SK-N-SH treated with all-trans-retinoic acid at 6 μM for 48 hours (cell line): Measurements from ENCODE around the gene TPPP.

Experiments used
- ATAC-seq: fragments of 200-7000 bp; cut with Tn5 transposase; 3 replicates; pipeline ENCODE4 v1.9.1; 2020; ENCODE audit warnings: mild to moderate bottlenecking, moderate library complexity
- ARNTL ChIP-seq: fragments of 450-650 bp; formaldehyde crosslinking; IDR thresholded peaks from 2 replicates; pipeline ENCODE4 v1.5.0; 2020; ENCODE audit warnings: low read depth, mild to moderate bottlenecking, moderate library complexity, borderline replicate concordance
- BACH2 ChIP-seq: fragments of 250-450 bp; sonication (Bioruptor Pico); IDR thresholded peaks from 2 replicates; pipeline ENCODE4 v1.9.0; 2021; ENCODE audit warnings: mild to moderate bottlenecking, borderline replicate concordance
- CSDC2 ChIP-seq: fragments of 250-450 bp; sonication (Bioruptor Pico); IDR thresholded peaks from 2 replicates; pipeline ENCODE4 v1.5.0; 2020; ENCODE audit warnings: mild to moderate bottlenecking, moderate library complexity
- CSRNP3 ChIP-seq: fragments of 250-450 bp; sonication (Bioruptor Pico); IDR thresholded peaks from 2 replicates; pipeline ENCODE4 v1.5.1; 2021; ENCODE audit warnings: mild to moderate bottlenecking, moderate library complexity
- ESRRG ChIP-seq: fragments of 250-450 bp; sonication (Bioruptor Pico); IDR thresholded peaks from 2 replicates; pipeline ENCODE4 v1.6.1; 2021; ENCODE audit warnings: mild to moderate bottlenecking
- GLIS3 ChIP-seq: fragments of 250-450 bp; sonication (Bioruptor Pico); IDR thresholded peaks from 2 replicates; pipeline ENCODE4 v1.5.0; 2020; ENCODE audit warnings: mild to moderate bottlenecking, moderate library complexity
- ISL1 ChIP-seq: fragments of 250-450 bp; sonication (Bioruptor Pico); IDR thresholded peaks from 2 replicates; pipeline ENCODE4 v2.1.2; 2022; ENCODE audit warnings: mild to moderate bottlenecking, moderate library complexity
- OSR1 ChIP-seq: fragments of 250-450 bp; sonication (Bioruptor Pico); IDR thresholded peaks from 2 replicates; pipeline ENCODE4 v1.8.0; 2022; ENCODE audit warnings: moderate library complexity, mild to moderate bottlenecking, inconsistent platforms
- PATZ1 ChIP-seq: fragments of 250-450 bp; sonication (Bioruptor Pico); IDR thresholded peaks from 2 replicates; pipeline ENCODE4 v1.8.0; 2020; ENCODE audit warnings: mild to moderate bottlenecking, moderate library complexity, borderline replicate concordance
- POU6F1 ChIP-seq: fragments of 250-450 bp; sonication (Bioruptor Pico); IDR thresholded peaks from 2 replicates; pipeline ENCODE4 v1.8.0; 2021; ENCODE audit warnings: low read depth, mild to moderate bottlenecking, moderate library complexity, borderline replicate concordance
- PPARA ChIP-seq: fragments of 250-450 bp; sonication (Bioruptor Pico); IDR thresholded peaks from 2 replicates; pipeline ENCODE4 v1.5.0; 2020; ENCODE audit warnings: mild to moderate bottlenecking, borderline replicate concordance
- RARB ChIP-seq: fragments of 250-450 bp; sonication (Bioruptor Pico); IDR thresholded peaks from 2 replicates; pipeline ENCODE4 v1.8.0; 2021; ENCODE audit warnings: mild to moderate bottlenecking, moderate library complexity
- SNAI2 ChIP-seq: fragments of 250-450 bp; sonication (Bioruptor Pico); IDR thresholded peaks from 2 replicates; pipeline ENCODE4 v1.5.0; 2020; ENCODE audit warnings: mild to moderate bottlenecking, moderate library complexity
- TCF4 ChIP-seq: fragments of 250-450 bp; sonication (Bioruptor Pico); IDR thresholded peaks from 2 replicates; pipeline ENCODE4 v1.8.0; 2021; ENCODE audit warnings: mild to moderate bottlenecking, moderate library complexity, borderline replicate concordance
- TOX ChIP-seq: fragments of 250-450 bp; sonication (Bioruptor Pico); IDR thresholded peaks from 2 replicates; pipeline ENCODE4 v1.8.0; 2021; ENCODE audit warnings: mild to moderate bottlenecking, moderate library complexity, borderline replicate concordance
- TSHZ2 ChIP-seq: fragments of 250-450 bp; sonication (Bioruptor Pico); IDR thresholded peaks from 2 replicates; pipeline ENCODE4 v1.5.0; 2020; ENCODE audit warnings: mild to moderate bottlenecking, moderate library complexity
- ZC3H10 ChIP-seq: fragments of 250-450 bp; sonication (Bioruptor Pico); IDR thresholded peaks from 2 replicates; pipeline ENCODE4 v1.5.1; 2021; ENCODE audit warnings: mild to moderate bottlenecking, moderate library complexity
- ZFP3 ChIP-seq: fragments of 250-450 bp; sonication (Bioruptor Pico); IDR thresholded peaks from 2 replicates; pipeline ENCODE4 v1.5.0; 2020; ENCODE audit warnings: mild to moderate bottlenecking, moderate library complexity
- ZFP30 ChIP-seq: fragments of 450-650 bp; formaldehyde crosslinking; IDR thresholded peaks from 2 replicates; pipeline ENCODE4 v1.5.0; 2022; ENCODE audit warnings: mild to moderate bottlenecking, moderate library complexity
- ZNF565 ChIP-seq: fragments of 450-650 bp; formaldehyde crosslinking; conservative IDR thresholded peaks from 2 replicates; pipeline ENCODE4 v1.5.0; 2020; ENCODE audit warnings: low read depth, mild to moderate bottlenecking, moderate library complexity
- ZNF70 ChIP-seq: fragments of 450-650 bp; formaldehyde crosslinking; IDR thresholded peaks from 2 replicates; pipeline ENCODE4 v1.5.0; 2020; ENCODE audit warnings: mild to moderate bottlenecking, moderate library complexity
- ZNF8 ChIP-seq: fragments of 450-650 bp; formaldehyde crosslinking; IDR thresholded peaks from 2 replicates; pipeline ENCODE4 v1.5.0; 2020; ENCODE audit warnings: mild to moderate bottlenecking, moderate library complexity
- TF ChIP-seq, protein P1 (sequence below): fragments of 250-450 bp; sonication (Bioruptor Pico); IDR thresholded peaks from 2 replicates; pipeline ENCODE4 v1.5.1; 2020; ENCODE audit warnings: low read depth, mild to moderate bottlenecking, moderate library complexity

The TPPP gene

DNA sequence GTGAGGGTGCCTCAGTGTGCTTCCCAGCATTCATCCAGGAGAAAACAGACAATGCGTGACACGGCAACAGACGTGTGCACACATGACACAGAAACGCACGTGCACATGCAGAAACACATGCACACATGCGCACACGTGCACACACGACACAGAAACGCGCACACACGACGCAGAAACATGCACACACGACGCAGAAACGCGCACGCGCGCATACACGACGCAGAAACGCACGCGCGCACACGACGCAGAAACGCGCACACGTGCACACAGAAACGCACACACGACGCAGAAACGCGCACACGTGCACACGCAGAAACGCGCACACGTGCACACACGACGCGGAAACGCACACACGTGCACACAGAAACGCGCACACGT, 16.5 kb downstream of the TPPP start:
- TF ChIP-seq ZNF8 (CRISPR knock-in tag): no peak
- no peak for TF ChIP-seq PATZ1 (CRISPR knock-in tag)
- TF ChIP-seq OSR1 (CRISPR knock-in tag): no peak
- no peak for TF ChIP-seq SNAI2
- TF ChIP-seq ZC3H10: no peak
- TF ChIP-seq ZFP30: no peak
- TF ChIP-seq ARNTL (CRISPR knock-in tag): no peak
- TF ChIP-seq RARB (CRISPR knock-in tag): no peak
- TF ChIP-seq ZNF565 (CRISPR knock-in tag): no peak
- no peak for TF ChIP-seq ZNF70 (CRISPR knock-in tag)
- no peak for TF ChIP-seq CSDC2
- TF ChIP-seq GLIS3 (CRISPR knock-in tag): no peak
- no peak for TF ChIP-seq ISL1 (CRISPR knock-in tag)
- TF ChIP-seq POU6F1 (CRISPR knock-in tag): no peak
- no peak for TF ChIP-seq CSRNP3 (CRISPR knock-in tag)
- no peak for TF ChIP-seq PPARA
- no peak for TF ChIP-seq TCF4 (CRISPR knock-in tag)
- ATAC-seq: no peak

- TF ChIP-seq CSRNP3 (CRISPR knock-in tag): no peak
- TF ChIP-seq BACH2 (CRISPR knock-in tag): no peak
- no peak for TF ChIP-seq ZFP30
- no peak for TF ChIP-seq ESRRG (CRISPR knock-in tag)
- TF ChIP-seq ZFP3 (CRISPR knock-in tag): no peak
- TF ChIP-seq ARNTL (CRISPR knock-in tag): no peak
- TF ChIP-seq ZNF70 (CRISPR knock-in tag): no peak
- no peak for TF ChIP-seq ZC3H10
- no peak for TF ChIP-seq SNAI2
- TF ChIP-seq GLIS3 (CRISPR knock-in tag): no peak
- TF ChIP-seq RARB (CRISPR knock-in tag): no peak
- TF ChIP-seq TSHZ2 (CRISPR knock-in tag): no peak
- no peak for TF ChIP-seq TOX
- TF ChIP-seq, protein P1, sequence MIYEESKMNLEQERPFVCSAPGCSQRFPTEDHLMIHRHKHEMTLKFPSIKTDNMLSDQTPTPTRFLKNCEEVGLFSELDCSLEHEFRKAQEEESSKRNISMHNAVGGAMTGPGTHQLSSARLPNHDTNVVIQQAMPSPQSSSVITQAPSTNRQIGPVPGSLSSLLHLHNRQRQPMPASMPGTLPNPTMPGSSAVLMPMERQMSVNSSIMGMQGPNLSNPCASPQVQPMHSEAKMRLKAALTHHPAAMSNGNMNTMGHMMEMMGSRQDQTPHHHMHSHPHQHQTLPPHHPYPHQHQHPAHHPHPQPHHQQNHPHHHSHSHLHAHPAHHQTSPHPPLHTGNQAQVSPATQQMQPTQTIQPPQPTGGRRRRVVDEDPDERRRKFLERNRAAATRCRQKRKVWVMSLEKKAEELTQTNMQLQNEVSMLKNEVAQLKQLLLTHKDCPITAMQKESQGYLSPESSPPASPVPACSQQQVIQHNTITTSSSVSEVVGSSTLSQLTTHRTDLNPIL (CRISPR knock-in tag): no peak
- TF ChIP-seq CSDC2: no peak
- TF ChIP-seq ZNF565 (CRISPR knock-in tag): no peak
- no peak for TF ChIP-seq ZNF8 (CRISPR knock-in tag)
- no peak for TF ChIP-seq OSR1 (CRISPR knock-in tag)
- TF ChIP-seq ISL1 (CRISPR knock-in tag): no peak
- no peak for TF ChIP-seq PATZ1 (CRISPR knock-in tag)
- ATAC-seq: no peak
Measured at GRCh38 chr5:675871-676698, 17.1 kb downstream of the TPPP start.
